Endothelial cell of umbilical vein (primary cell): Measurements from ENCODE around the gene KCNQ2. TPM values are rescaled to one million over a fixed set of nuclear protein-coding genes. Genes with fewer than 3 reads are reported as not detected.

Experiments used
- BruUV-seq: library from RNA; stranded (reverse); fragments of 400-500 nt; replicated peaks from 2 replicates; lab custom pipeline; 2021; lab: Mats Ljungman, UMichigan
- CTCF ChIA-PET: fragments of 300-600, 350-600 bp; sonication (Branson Sonifier 250); formaldehyde crosslinking; loops from one replicate; lab custom pipeline; 2021; ENCODE audit warnings: antibody characterized with exemption, inconsistent platforms; lab: Charles Lee
- POLR2A ChIA-PET: fragments of 300-600, 350-600 bp; sonication (Branson Sonifier 250); formaldehyde crosslinking; loops from one replicate; lab custom pipeline; 2021; ENCODE audit warnings: antibody characterized with exemption, inconsistent platforms; lab: Charles Lee
- DNase-seq: peaks from one replicate; pipeline ENCODE4 v3.0.0-alpha.2; 2011; ENCODE audit warnings: low read depth, low spot score
- FAIRE-seq: peaks from 2 replicates; lab custom pipeline; 2011; peaks lifted over from hg19 to GRCh38; lab: Jason Lieb, UNC
- H2AFZ ChIP-seq: 2 replicates; pipeline ENCODE4 v1.6.0; 2012; ENCODE audit warnings: low read depth, low read length, control low read depth, inconsistent platforms
- H3K27ac ChIP-seq: 2 replicates; pipeline ENCODE4 v1.5.1; 2011; ENCODE audit warnings: low read depth, mild to moderate bottlenecking, control low read depth, low read length, moderate library complexity; ENCODE audit not compliant: insufficient read depth
- H3K27me3 ChIP-seq, 2 experiments: 2 replicates each; pipeline versions ENCODE4 v1.6.0 to v1.6.1; 2011; ENCODE audit warnings: low read length in 2 of 2, mixed read lengths in 1 of 2; ENCODE audit not compliant: control insufficient read depth in 2 of 2, insufficient read depth in 2 of 2
- H3K36me3 ChIP-seq, 2 experiments: 2 replicates in 1 of 2; 3 replicates in 1 of 2; pipeline ENCODE4 v1.5.1; 2011; ENCODE audit warnings: low read length in 2 of 2, mild to moderate bottlenecking in 1 of 2, moderate library complexity in 1 of 2; ENCODE audit not compliant: control insufficient read depth in 2 of 2, insufficient read depth in 2 of 2; ENCODE audit errors: extremely low read depth in 1 of 2
- H3K4me1 ChIP-seq: 3 replicates; pipeline ENCODE4 v1.5.1; 2011; ENCODE audit warnings: mild to moderate bottlenecking, low read length; ENCODE audit not compliant: control insufficient read depth, insufficient read depth; ENCODE audit errors: extremely low read depth
- H3K4me2 ChIP-seq: 2 replicates; pipeline ENCODE4 v1.6.1; 2011; ENCODE audit warnings: low read length, control low read depth, mixed read lengths; ENCODE audit not compliant: insufficient read depth
- H3K4me3 ChIP-seq, 3 experiments: fragments of 200-600 bp in 1 of 3; sonication (generic), shearing (Covaris generic) in 1 of 3; replicated peaks in 1 of 3; 2 replicates each; pipeline ENCODE4 v1.5.1; 2011 to 2016; ENCODE audit warnings: control low read depth in 3 of 3, low read length in 3 of 3, mild to moderate bottlenecking in 2 of 3, inconsistent platforms in 1 of 3, low read depth in 1 of 3, moderate library complexity in 1 of 3; ENCODE audit not compliant: insufficient read depth in 1 of 3
- H3K79me2 ChIP-seq: 2 replicates; pipeline ENCODE4 v1.6.0; 2012; ENCODE audit warnings: low read length, inconsistent platforms; ENCODE audit not compliant: control insufficient read depth, insufficient read depth
- H3K9ac ChIP-seq: replicated peaks from 2 replicates; pipeline ENCODE3; 2011; ENCODE audit warnings: low read length, control low read depth; ENCODE audit not compliant: insufficient read depth; ENCODE audit errors: extremely low read depth
- H3K9me1 ChIP-seq: replicated peaks from 3 replicates; pipeline ENCODE4 v1.6.0; 2011; ENCODE audit warnings: mild to moderate bottlenecking, low read length; ENCODE audit not compliant: control insufficient read depth, insufficient read depth; ENCODE audit errors: extremely low read depth
- H3K9me3 ChIP-seq: replicated peaks from 2 replicates; pipeline ENCODE4 v1.5.1; 2012; ENCODE audit warnings: low read length, inconsistent platforms; ENCODE audit not compliant: control insufficient read depth, insufficient read depth
- H4K20me1 ChIP-seq: replicated peaks from 2 replicates; pipeline ENCODE3; 2011; ENCODE audit warnings: mild to moderate bottlenecking, low read length; ENCODE audit not compliant: control insufficient read depth, insufficient read depth; ENCODE audit errors: extremely low read depth
- CTCF ChIP-seq, 2 donors: IDR thresholded peaks; 1 replicate in 1 of 2; 2 replicates in 1 of 2; pipeline ENCODE4 v1.5.1; 2011; ENCODE audit warnings: low read length in 2 of 2, mild to moderate bottlenecking in 2 of 2, moderate library complexity in 2 of 2, control low read depth in 1 of 2, inconsistent platforms in 1 of 2, low read depth in 1 of 2; ENCODE audit not compliant: insufficient read depth in 1 of 2; ENCODE audit errors: extremely low read depth in 1 of 2
- EZH2 ChIP-seq: IDR thresholded peaks from 2 replicates; pipeline ENCODE4 v1.6.1; 2012; ENCODE audit warnings: borderline replicate concordance, low read depth, mild to moderate bottlenecking, moderate library complexity, low read length, inconsistent platforms; ENCODE audit not compliant: severe bottlenecking
- FOS ChIP-seq: IDR thresholded peaks from 2 replicates; pipeline ENCODE4 v1.6.1; 2011; ENCODE audit warnings: mild to moderate bottlenecking, low read length, moderate library complexity, borderline replicate concordance; ENCODE audit not compliant: insufficient read depth
- GATA2 ChIP-seq: IDR thresholded peaks from 2 replicates; pipeline ENCODE4 v1.7.0; 2011; ENCODE audit warnings: low read depth, mild to moderate bottlenecking, moderate library complexity, mixed read lengths, low read length; ENCODE audit not compliant: insufficient read length, insufficient read depth
- JUN ChIP-seq: IDR thresholded peaks from 2 replicates; pipeline ENCODE4 v1.6.1; 2011; ENCODE audit warnings: borderline replicate concordance, low read depth; ENCODE audit not compliant: insufficient read length, insufficient read depth
- MAX ChIP-seq: IDR thresholded peaks from 2 replicates; pipeline ENCODE4 v1.6.1; 2011; ENCODE audit not compliant: insufficient read depth, insufficient read length
- MYC ChIP-seq: IDR thresholded peaks from one replicate; pipeline ENCODE4 v1.6.1; 2011; ENCODE audit warnings: mild to moderate bottlenecking, low read depth, low read length
- POLR2A ChIP-seq: IDR thresholded peaks from 2 replicates; pipeline ENCODE4 v1.6.1; 2012; ENCODE audit warnings: low read depth, mild to moderate bottlenecking, control low read depth, low read length
- POLR2AphosphoS5 ChIP-seq: IDR thresholded peaks from 2 replicates; pipeline ENCODE4 v1.6.1; 2012; ENCODE audit warnings: low read depth, mild to moderate bottlenecking, control low read depth, low read length, moderate library complexity; ENCODE audit not compliant: insufficient read depth
- dilution Hi-C: fragments of 300-500 bp; cut with MboI; formaldehyde crosslinking; loops from one replicate; pipeline ENCODE4 v1.15.0; 2019; ENCODE audit warnings: low sequenced_read_pairs; ENCODE audit not compliant: extremely low pct_ligation_motif_present
- intact Hi-C: fragments of 100-400 bp; cut with micrococcal nuclease; formaldehyde crosslinking; loops from one replicate; pipeline ENCODE4 v1.10.0; 2022
- polyA plus RNA-seq, 4 experiments: library from polyadenylated mRNA; depleted of rRNA in 3 of 4; stranded (reverse) in 3 of 4; unstranded in 1 of 4; fragments of >200 nt; gene quantifications; 2 replicates each; pipeline versions ENCODE4 v1.2.1 to v1.2.3, GENCODE V29; 2011 to 2012; ENCODE audit warnings: missing spikeins in 1 of 4
- total RNA-seq: library from RNA; stranded (reverse); gene quantifications from 2 replicates; pipeline ENCODE4 v1.2.3, GENCODE V29; 2021

Gene KCNQ2
- total and polyA plus RNA-seq, 2 donors (not counting 3 experiments of a cell fraction or from before 2014, with no cell fraction given), result not detected

- Histone ChIP-seq H3K4me2 (no peak overlapping the region), H3K79me2 (no peaks in the 10 kb centered on the region), H2AFZ (no peak overlapping the region), H3K4me3 (no peak overlapping the region), H3K27me3 (no peaks in the 10 kb centered on the region), H3K4me1 (no peaks in the 10 kb centered on the region), H4K20me1 (no peaks in the 10 kb centered on the region), H3K9me3 (no peaks in the 10 kb centered on the region), H3K36me3 (no peaks in the 10 kb centered on the region), H3K9ac (no peak overlapping the region), H3K27ac (no peak overlapping the region), H3K9me1 (no peaks in the 10 kb centered on the region)
- dilution Hi-C loops (no loop called here), intact Hi-C loops (no loop called here)
- no TSS peak for BruUV-seq
- no peak for DNase-seq
- ChIA-PET POLR2A (no interaction called here), CTCF (interaction anchor here (1.1 to 1.4 kb wide), 3 partner anchors 28 to 591 kb away, joined by 3 to 4 read pairs (median 3); partner anchors contain the start of genes LKAAEAR1, PPDPF and PTK6)
- FAIRE-seq, result no peak
- TF ChIP-seq EZH2 (no peak), FOS (no peak), POLR2AphosphoS5 (no peak), JUN (no peak), MYC (no peak), GATA2 (no peak)
Measured at GRCh38 chr20:63492982-63493381, 20.5 kb upstream of the KCNQ2 start.

GRCh38 chr20:63492518-63492917 is 20.1 kb upstream of the KCNQ2 start:
- Histone ChIP-seq H3K9me1 (no peaks in the 10 kb centered on the region), H3K27ac (no peak overlapping the region), H3K27me3 (no peaks in the 10 kb centered on the region), H3K4me2 (no peak overlapping the region), H3K9ac (no peak overlapping the region), H4K20me1 (no peaks in the 10 kb centered on the region), H2AFZ (no peak overlapping the region), H3K4me1 (no peaks in the 10 kb centered on the region), H3K36me3 (no peaks in the 10 kb centered on the region), H3K79me2 (no peaks in the 10 kb centered on the region), H3K4me3 (no peak overlapping the region), H3K9me3 (no peaks in the 10 kb centered on the region)
- ChIA-PET CTCF (no interaction called here), POLR2A (no interaction called here)
- dilution Hi-C loops (no loop called here), intact Hi-C loops (no loop called here)
- FAIRE-seq (no peak), DNase-seq (no peak)
- BruUV-seq, result no TSS peak
- TF ChIP-seq POLR2A (no peak), FOS (no peak), POLR2AphosphoS5 (no peak), CTCF (IDR thresholded peaks at IDR 0.05; ENCODE audit: extremely low read depth in 1 of 2, insufficient read depth in 1 of 2, low read depth in 1 of 2, low read length in 2 of 2) (no peak), MYC (no peak), EZH2 (no peak), GATA2 (no peak), JUN (no peak), MAX (no peak)
